Measurements from ENCODE around the gene F11. TPM values are rescaled to one million over a fixed set of nuclear protein-coding genes. Genes with fewer than 3 reads are reported as not detected.

The F11 gene
- total and polyA plus RNA-seq, 2 donors (not counting 3 experiments of a cell fraction or from before 2014, with no cell fraction given) = not detected

DNA sequence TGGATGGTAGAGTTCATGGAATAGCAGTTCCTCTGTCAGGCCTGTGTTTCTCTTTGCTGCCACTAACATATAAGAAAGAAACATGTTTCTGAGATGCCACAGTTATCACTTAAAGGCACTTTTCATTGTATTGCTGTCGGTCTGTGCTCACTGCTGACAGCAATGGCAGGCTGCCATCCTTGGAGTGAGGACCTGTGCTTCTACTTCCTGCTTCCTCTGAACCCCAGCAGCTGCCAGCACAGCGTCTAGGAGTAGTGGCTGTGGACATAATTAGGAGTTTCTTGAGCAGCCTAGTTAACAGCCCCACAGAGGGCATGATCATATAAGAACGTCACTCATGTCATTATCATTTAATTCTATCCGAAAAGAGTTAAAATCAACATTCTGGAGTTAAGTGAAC lies 30.5 kb downstream of the F11 start:
- intact Hi-C loops (cut with micrococcal nuclease) = loop anchor here (5.0 kb wide), 1 partner anchor 381 kb away; no protein-coding TSS in a partner anchor
- no peaks in the 10 kb centered on the region for H3K9me3 ChIP-seq (replicated peaks; ENCODE audit: control insufficient read depth, insufficient read depth, low read length)
- no peak overlapping the region for H3K4me2 ChIP-seq (ENCODE audit: insufficient read depth, low read length)
- no peak overlapping the region for H3K4me3 ChIP-seq (replicated peaks in 1 of 3; ENCODE audit: insufficient read depth in 1 of 3, low read depth in 1 of 3, low read length in 3 of 3)
- BruUV-seq (replicated peaks) = no TSS peak
- H3K9me1 ChIP-seq (replicated peaks; ENCODE audit: control insufficient read depth, extremely low read depth, insufficient read depth, low read length) = no peaks in the 10 kb centered on the region
- DNase-seq (ENCODE audit: low read depth, low spot score) = no peak
- H3K9ac ChIP-seq (replicated peaks; ENCODE audit: extremely low read depth, insufficient read depth, low read length) = no peak overlapping the region
- H3K4me1 ChIP-seq (ENCODE audit: control insufficient read depth, extremely low read depth, insufficient read depth, low read length) = no peaks in the 10 kb centered on the region
- H2AFZ ChIP-seq (ENCODE audit: low read depth, low read length) = no peak overlapping the region
- FAIRE-seq = no peak
- H4K20me1 ChIP-seq (replicated peaks; ENCODE audit: control insufficient read depth, extremely low read depth, insufficient read depth, low read length) = no peaks in the 10 kb centered on the region
- TF ChIP-seq EZH2 (IDR thresholded peaks at IDR 0.05; ENCODE audit: borderline replicate concordance, low read depth, low read length, severe bottlenecking) = no peak
- TF ChIP-seq, protein P1, sequence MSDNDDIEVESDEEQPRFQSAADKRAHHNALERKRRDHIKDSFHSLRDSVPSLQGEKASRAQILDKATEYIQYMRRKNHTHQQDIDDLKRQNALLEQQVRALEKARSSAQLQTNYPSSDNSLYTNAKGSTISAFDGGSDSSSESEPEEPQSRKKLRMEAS (IDR thresholded peaks at IDR 0.05; ENCODE audit: insufficient read depth, insufficient read length) = no peak
- no peak for TF ChIP-seq POLR2AphosphoS5 (IDR thresholded peaks at IDR 0.05; ENCODE audit: insufficient read depth, low read depth, low read length)
- no peak for TF ChIP-seq MYC (IDR thresholded peaks at IDR 0.05; ENCODE audit: low read depth, low read length)
- TF ChIP-seq FOS (IDR thresholded peaks at IDR 0.05; ENCODE audit: borderline replicate concordance, insufficient read depth, low read length) = no peak
- no peaks in the 10 kb centered on the region for H3K36me3 ChIP-seq (ENCODE audit: control insufficient read depth in 2 of 2, extremely low read depth in 1 of 2, insufficient read depth in 2 of 2, low read length in 2 of 2)
- dilution Hi-C loops (cut with MboI; ENCODE audit: extremely low pct_ligation_motif_present, low sequenced_read_pairs) = no loop called here
- CTCF ChIA-PET = no interaction called here
- H3K27ac ChIP-seq (ENCODE audit: insufficient read depth, low read depth, low read length) = no peak overlapping the region
- H3K27me3 ChIP-seq (ENCODE audit: control insufficient read depth in 2 of 2, insufficient read depth in 2 of 2, low read length in 2 of 2) = peaks cover 0 to 2% of the 10 kb centered on the region in 2 experiments
- H3K79me2 ChIP-seq (ENCODE audit: control insufficient read depth, insufficient read depth, low read length) = no peaks in the 10 kb centered on the region
- POLR2A ChIA-PET = no interaction called here

- H3K36me3 ChIP-seq (ENCODE audit: control insufficient read depth in 2 of 2, extremely low read depth in 1 of 2, insufficient read depth in 2 of 2, low read length in 2 of 2) = no peaks in the 10 kb centered on the region
- POLR2A ChIA-PET = no interaction called here
Measured at GRCh38 chr4:186297013-186297645, 31.1 kb downstream of the F11 start.

More at GRCh38 chr4:186297013-186297645, 31.1 kb downstream of the F11 start:
- H3K4me3 ChIP-seq (replicated peaks in 1 of 3; ENCODE audit: insufficient read depth in 1 of 3, low read depth in 1 of 3, low read length in 3 of 3) = no peak overlapping the region
- TF ChIP-seq, protein P2, sequence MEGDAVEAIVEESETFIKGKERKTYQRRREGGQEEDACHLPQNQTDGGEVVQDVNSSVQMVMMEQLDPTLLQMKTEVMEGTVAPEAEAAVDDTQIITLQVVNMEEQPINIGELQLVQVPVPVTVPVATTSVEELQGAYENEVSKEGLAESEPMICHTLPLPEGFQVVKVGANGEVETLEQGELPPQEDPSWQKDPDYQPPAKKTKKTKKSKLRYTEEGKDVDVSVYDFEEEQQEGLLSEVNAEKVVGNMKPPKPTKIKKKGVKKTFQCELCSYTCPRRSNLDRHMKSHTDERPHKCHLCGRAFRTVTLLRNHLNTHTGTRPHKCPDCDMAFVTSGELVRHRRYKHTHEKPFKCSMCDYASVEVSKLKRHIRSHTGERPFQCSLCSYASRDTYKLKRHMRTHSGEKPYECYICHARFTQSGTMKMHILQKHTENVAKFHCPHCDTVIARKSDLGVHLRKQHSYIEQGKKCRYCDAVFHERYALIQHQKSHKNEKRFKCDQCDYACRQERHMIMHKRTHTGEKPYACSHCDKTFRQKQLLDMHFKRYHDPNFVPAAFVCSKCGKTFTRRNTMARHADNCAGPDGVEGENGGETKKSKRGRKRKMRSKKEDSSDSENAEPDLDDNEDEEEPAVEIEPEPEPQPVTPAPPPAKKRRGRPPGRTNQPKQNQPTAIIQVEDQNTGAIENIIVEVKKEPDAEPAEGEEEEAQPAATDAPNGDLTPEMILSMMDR (IDR thresholded peaks at IDR 0.05; ENCODE audit: extremely low read depth in 1 of 2, insufficient read depth in 1 of 2, low read depth in 1 of 2, low read length in 2 of 2) = peak; percentile 26 to 54
- no peak for TF ChIP-seq FOS (IDR thresholded peaks at IDR 0.05; ENCODE audit: borderline replicate concordance, insufficient read depth, low read length)
- intact Hi-C loops (cut with micrococcal nuclease) = loop anchor here (1.0 to 5.0 kb wide), 2 partner anchors 290 to 380 kb away; no protein-coding TSS in a partner anchor
- H3K9ac ChIP-seq (replicated peaks; ENCODE audit: extremely low read depth, insufficient read depth, low read length) = no peak overlapping the region
- no peaks in the 10 kb centered on the region for H3K9me3 ChIP-seq (replicated peaks; ENCODE audit: control insufficient read depth, insufficient read depth, low read length)
- H3K27ac ChIP-seq (ENCODE audit: insufficient read depth, low read depth, low read length) = no peak overlapping the region
- H2AFZ ChIP-seq (ENCODE audit: low read depth, low read length) = no peak overlapping the region
- H3K9me1 ChIP-seq (replicated peaks; ENCODE audit: control insufficient read depth, extremely low read depth, insufficient read depth, low read length) = no peaks in the 10 kb centered on the region
- H3K27me3 ChIP-seq (ENCODE audit: control insufficient read depth in 2 of 2, insufficient read depth in 2 of 2, low read length in 2 of 2) = peaks cover 0 to 2% of the 10 kb centered on the region in 2 experiments
- CTCF ChIA-PET = no interaction called here
- no peaks in the 10 kb centered on the region for H4K20me1 ChIP-seq (replicated peaks; ENCODE audit: control insufficient read depth, extremely low read depth, insufficient read depth, low read length)
- no peaks in the 10 kb centered on the region for H3K4me1 ChIP-seq (ENCODE audit: control insufficient read depth, extremely low read depth, insufficient read depth, low read length)
- H3K4me2 ChIP-seq (ENCODE audit: insufficient read depth, low read length) = no peak overlapping the region
- dilution Hi-C loops (cut with MboI; ENCODE audit: extremely low pct_ligation_motif_present, low sequenced_read_pairs) = no loop called here
- FAIRE-seq (peak; percentile 89), DNase-seq (ENCODE audit: low read depth, low spot score) (peak; percentile 51)
- H3K79me2 ChIP-seq (ENCODE audit: control insufficient read depth, insufficient read depth, low read length) = no peaks in the 10 kb centered on the region
- BruUV-seq (replicated peaks) = no TSS peak
